HG03442 (cell line): ENCODE measurements around the gene GNAS.

Source experiments
- ATAC-seq: cut with Tn5 transposase; IDR thresholded peaks from one replicate; pipeline ENCODE4 v1.9.1; 2021; ENCODE audit warnings: mild to moderate bottlenecking, moderate library complexity; ENCODE audit not compliant: unreplicated experiment

Gene GNAS

GRCh38 chr20:58853466-58853865 lies 950 bp downstream of the GNAS start:
- ATAC-seq, result no peak

- ATAC-seq, result no peak
Measured at GRCh38 chr20:58853976-58854637, 1.6 kb downstream of the GNAS start.

GRCh38 chr20:58854638-58855471 lies 2.3 kb downstream of the GNAS start:
- no peak for ATAC-seq

GRCh38 chr20:58855506-58856389 lies 3.2 kb downstream of the GNAS start:
- ATAC-seq, result no peak

GRCh38 chr20:58863044-58863790 lies 10.7 kb downstream of the GNAS start:
- no peak for ATAC-seq

GRCh38 chr20:58864346-58864745 lies 11.8 kb downstream of the GNAS start:
- ATAC-seq, result no peak

GRCh38 chr20:58865843-58866242 lies 13.3 kb downstream of the GNAS start:
- no peak for ATAC-seq

GRCh38 chr20:58867211-58867610 lies 14.7 kb downstream of the GNAS start:
- no peak for ATAC-seq

GRCh38 chr20:58868795-58869194 lies 16.3 kb downstream of the GNAS start:
- no peak for ATAC-seq

GRCh38 chr20:58869662-58870227 lies 17.2 kb downstream of the GNAS start:
- no peak for ATAC-seq

GRCh38 chr20:58870293-58871014 lies 17.9 kb downstream of the GNAS start:
- no peak for ATAC-seq

- ATAC-seq, result no peak
Measured at GRCh38 chr20:58871533-58872102, 19.1 kb downstream of the GNAS start.

- no peak for ATAC-seq
Measured at GRCh38 chr20:58874469-58874868, 22.0 kb downstream of the GNAS start.

- ATAC-seq, result no peak
Measured at GRCh38 chr20:58875111-58875510, 22.6 kb downstream of the GNAS start.

GRCh38 chr20:58875541-58876134 lies 23.1 kb downstream of the GNAS start:
- ATAC-seq, result no peak

GRCh38 chr20:58876437-58876836 lies 23.9 kb downstream of the GNAS start:
- no peak for ATAC-seq

- ATAC-seq, result no peak
Measured at GRCh38 chr20:58877050-58877975, 24.8 kb downstream of the GNAS start.

- ATAC-seq, result no peak
Measured at GRCh38 chr20:58877976-58878360, 25.5 kb downstream of the GNAS start.
